HEK293 (cell line): ENCODE measurements around the gene SUN3.

ENCODE experiments used
- CTCF ChIP-seq: fragments of 450-650 bp; formaldehyde crosslinking; IDR thresholded peaks from 2 replicates; pipeline ENCODE4 v1.5.1; 2016; ENCODE audit warnings: missing biosample characterization, missing genetic modification characterization
- KLF1 ChIP-seq: fragments of 450-650 bp; formaldehyde crosslinking; IDR thresholded peaks from 2 replicates; pipeline ENCODE4 v1.5.1; 2016; ENCODE audit warnings: missing biosample characterization, missing genetic modification characterization

GRCh38 chr7:48048113-48048512 is 19.2 kb upstream of the SUN3 start:
- no peak for TF ChIP-seq KLF1 (tag by site-specific recombination)
- TF ChIP-seq CTCF (tag by site-specific recombination): no peak
